H1 (cell line): ENCODE results near the gene PBXIP1. TPM values are rescaled to one million over a fixed set of nuclear protein-coding genes. Genes with fewer than 3 reads are reported as not detected.

Experiments
- CTCF ChIA-PET: fragments of 300-600 bp; sonication (Branson Sonifier 250); formaldehyde crosslinking; loops from one replicate; lab custom pipeline; 2021; ENCODE audit not compliant: partially characterized antibody; lab: Charles Lee
- POLR2A ChIA-PET: fragments of 300-600 bp; sonication (Branson Sonifier 250); formaldehyde crosslinking; loops from one replicate; lab custom pipeline; 2021; ENCODE audit warnings: inconsistent platforms; ENCODE audit not compliant: partially characterized antibody; lab: Charles Lee
- DNase-seq, 2 experiments: peaks; one replicate each; pipeline versions ENCODE4 v3.0.0 to v3.0.0-alpha.2; 2010 to 2022; ENCODE audit warnings: low spot score in 2 of 2, low read depth in 1 of 2, mixed read lengths in 1 of 2
- FAIRE-seq: peaks from 2 replicates; lab custom pipeline; 2011; peaks lifted over from hg19 to GRCh38; lab: Jason Lieb, UNC
- H2AFZ ChIP-seq: 2 replicates; pipeline ENCODE4 v1.8.1; 2012; ENCODE audit warnings: low read length, inconsistent platforms
- H2AK5ac ChIP-seq: 2 replicates; pipeline ENCODE4 v1.6.1; 2013; ENCODE audit warnings: low read depth, low read length
- H2BK120ac ChIP-seq: replicated peaks from 2 replicates; pipeline ENCODE3; 2013; ENCODE audit warnings: low read depth, low read length, inconsistent platforms
- H2BK12ac ChIP-seq: 2 replicates; pipeline ENCODE4 v1.6.1; 2013; ENCODE audit warnings: low read depth, low read length
- H2BK15ac ChIP-seq: 2 replicates; pipeline ENCODE4 v1.6.1; 2013; ENCODE audit warnings: low read length
- H2BK20ac ChIP-seq: 2 replicates; pipeline ENCODE4 v1.6.1; 2013; ENCODE audit warnings: low read length
- H2BK5ac ChIP-seq: 2 replicates; pipeline ENCODE4 v1.6.1; 2013; ENCODE audit warnings: low read depth, low read length
- H3K14ac ChIP-seq: 2 replicates; pipeline ENCODE4 v1.6.1; 2013; ENCODE audit warnings: inconsistent platforms; ENCODE audit not compliant: insufficient read length
- H3K18ac ChIP-seq: 2 replicates; pipeline ENCODE4 v1.6.1; 2013; ENCODE audit warnings: low read length; ENCODE audit errors: extremely low read depth
- H3K23ac ChIP-seq: 2 replicates; pipeline ENCODE4 v1.6.1; 2013; ENCODE audit warnings: inconsistent platforms; ENCODE audit not compliant: insufficient read length
- H3K23me2 ChIP-seq: 2 replicates; pipeline ENCODE4 v1.6.1; 2013; ENCODE audit warnings: low read depth, low read length
- H3K27ac ChIP-seq: 2 replicates; pipeline ENCODE4 v1.6.1; 2011; ENCODE audit warnings: low read depth, low read length, inconsistent platforms
- H3K27me3 ChIP-seq, 4 experiments: replicated peaks in 1 of 4; 1 replicate in 1 of 4; 2 replicates in 3 of 4; pipeline versions ENCODE4 v1.6.1 to v1.8.1; 2011 to 2013; ENCODE audit warnings: low read length in 3 of 4, mild to moderate bottlenecking in 3 of 4, inconsistent platforms in 2 of 4, mixed read lengths in 2 of 4, moderate library complexity in 1 of 4; ENCODE audit not compliant: control insufficient read depth in 3 of 4, insufficient read depth in 3 of 4; ENCODE audit errors: extremely low read depth in 1 of 4
- H3K36me3 ChIP-seq, 4 experiments: 2 replicates each; pipeline versions ENCODE4 v1.6.1 to v1.8.1; 2011 to 2013; ENCODE audit warnings: mild to moderate bottlenecking in 4 of 4, low read length in 3 of 4, moderate library complexity in 2 of 4, control low read depth in 1 of 4, inconsistent platforms in 1 of 4; ENCODE audit not compliant: insufficient read depth in 4 of 4, control insufficient read depth in 2 of 4
- H3K4ac ChIP-seq: replicated peaks from 2 replicates; pipeline ENCODE3; 2013; ENCODE audit warnings: low read length, low read depth, mixed read lengths, inconsistent platforms; ENCODE audit not compliant: insufficient read length
- H3K4me1 ChIP-seq, 4 experiments: replicated peaks in 1 of 4; 1 replicate in 1 of 4; 2 replicates in 3 of 4; pipeline versions ENCODE4 v1.6.1 to v1.8.1; 2011 to 2013; ENCODE audit warnings: low read length in 3 of 4, inconsistent platforms in 2 of 4, mixed read lengths in 1 of 4; ENCODE audit not compliant: insufficient read depth in 4 of 4, control insufficient read depth in 3 of 4
- H3K4me2 ChIP-seq, 2 experiments: 2 replicates each; pipeline versions ENCODE4 v1.6.1 to v1.8.1; 2011 to 2013; ENCODE audit warnings: low read depth in 2 of 2, low read length in 2 of 2, control low read depth in 1 of 2, inconsistent platforms in 1 of 2, mild to moderate bottlenecking in 1 of 2; ENCODE audit not compliant: insufficient read depth in 1 of 2
- H3K4me3 ChIP-seq, 4 experiments: fragments of 200-600, 300-600 bp in 1 of 4; sonication (generic), shearing (Covaris generic), sonication (Bioruptor Twin) in 1 of 4; 2 replicates each; pipeline versions ENCODE4 v1.5.1 to v1.8.1; 2011 to 2016; ENCODE audit warnings: low read length in 4 of 4, low read depth in 3 of 4, control low read depth in 2 of 4, inconsistent platforms in 2 of 4, mild to moderate bottlenecking in 2 of 4, mixed read lengths in 1 of 4, moderate library complexity in 1 of 4; ENCODE audit not compliant: insufficient read depth in 2 of 4; ENCODE audit errors: extremely low read depth in 1 of 4
- H3K56ac ChIP-seq: replicated peaks from 2 replicates; pipeline ENCODE3; 2013; ENCODE audit warnings: low read depth, mild to moderate bottlenecking, mixed read lengths, low read length, inconsistent platforms; ENCODE audit not compliant: insufficient read length
- H3K79me1 ChIP-seq: 2 replicates; pipeline ENCODE4 v1.6.1; 2013; ENCODE audit warnings: low read depth, low read length, control low read depth
- H3K79me2 ChIP-seq, 2 experiments: 2 replicates each; pipeline versions ENCODE4 v1.6.1 to v1.8.1; 2012 to 2013; ENCODE audit warnings: low read length in 2 of 2, mild to moderate bottlenecking in 2 of 2, inconsistent platforms in 1 of 2; ENCODE audit not compliant: insufficient read depth in 2 of 2, control insufficient read depth in 1 of 2
- H3K9ac ChIP-seq, 4 experiments: replicated peaks in 1 of 4; 1 replicate in 1 of 4; 2 replicates in 3 of 4; pipeline versions ENCODE4 v1.6.1 to v1.8.1; 2011 to 2013; ENCODE audit warnings: low read depth in 3 of 4, low read length in 3 of 4, control low read depth in 2 of 4, mild to moderate bottlenecking in 2 of 4, moderate library complexity in 2 of 4, inconsistent platforms in 1 of 4; ENCODE audit errors: extremely low read depth in 1 of 4
- H3K9me3 ChIP-seq, 2 experiments: 2 replicates each; pipeline versions ENCODE4 v1.6.1 to v1.8.1; 2012 to 2013; ENCODE audit warnings: mild to moderate bottlenecking in 2 of 2, moderate library complexity in 2 of 2, control low read depth in 1 of 2, inconsistent platforms in 1 of 2, low read depth in 1 of 2, low read length in 1 of 2, mixed read lengths in 1 of 2; ENCODE audit not compliant: insufficient read depth in 2 of 2
- H4K20me1 ChIP-seq, 2 experiments: replicated peaks in 1 of 2; 2 replicates each; pipeline versions ENCODE3 to v1.8.1; 2011 to 2013; ENCODE audit warnings: inconsistent platforms in 2 of 2, low read length in 2 of 2, mild to moderate bottlenecking in 1 of 2; ENCODE audit not compliant: insufficient read depth in 2 of 2, control insufficient read depth in 1 of 2
- H4K5ac ChIP-seq: 2 replicates; pipeline ENCODE4 v1.6.1; 2013; ENCODE audit warnings: low read length, low read depth, mixed read lengths, inconsistent platforms; ENCODE audit not compliant: insufficient read length
- H4K8ac ChIP-seq: 2 replicates; pipeline ENCODE4 v1.8.0; 2013; ENCODE audit warnings: mild to moderate bottlenecking, moderate library complexity, low read length, inconsistent platforms; ENCODE audit not compliant: insufficient read depth; ENCODE audit errors: extremely low read depth
- H4K91ac ChIP-seq: replicated peaks from 2 replicates; pipeline ENCODE3; 2013; ENCODE audit warnings: low read length, mixed read lengths, inconsistent platforms; ENCODE audit not compliant: insufficient read length
- EP300 ChIP-seq, 2 experiments: IDR thresholded peaks; 1 replicate in 1 of 2; 2 replicates in 1 of 2; pipeline ENCODE4 v1.6.1; 2011 to 2012; ENCODE audit warnings: low read depth in 2 of 2, low read length in 2 of 2, mild to moderate bottlenecking in 2 of 2, borderline replicate concordance in 1 of 2, inconsistent platforms in 1 of 2, moderate library complexity in 1 of 2
- MAX ChIP-seq: IDR thresholded peaks from 2 replicates; pipeline ENCODE4 v1.6.1; 2012; ENCODE audit warnings: inconsistent platforms
- TAF7 ChIP-seq: optimal IDR thresholded peaks from 2 replicates; pipeline ENCODE3; 2011; ENCODE audit warnings: low read depth, mild to moderate bottlenecking, inconsistent platforms, low read length, moderate library complexity, borderline replicate concordance
- WGBS, 2 experiments: shearing (Covaris generic) in 1 of 2; methylation state at CpG; one replicate each; pipeline versions ENCODE4 v1.1.6 to v1.1.7; 2013 to 2015; ENCODE audit warnings: low lambda C conversion rate in 2 of 2, mixed read lengths in 2 of 2, inconsistent platforms in 1 of 2, low coverage in 1 of 2, missing lambda C conversion rate in 1 of 2; ENCODE audit not compliant: insufficient replicate concordance in 2 of 2, insufficient coverage in 1 of 2, insufficient read length in 1 of 2; ENCODE audit errors: extremely low coverage in 1 of 2, missing lambda C conversion rate in 1 of 2; 5-methylcytosine and 5-hydroxymethylcytosine counted together
- polyA plus RNA-seq, 7 experiments: library from polyadenylated mRNA; depleted of rRNA in 3 of 7; stranded (reverse) in 5 of 7; unstranded in 2 of 7; fragments of >200 nt in 5 of 7; fragments of 200-250 nt in 2 of 7; gene quantifications; 1 replicate in 5 of 7; 2 replicates in 1 of 7; 4 replicates in 1 of 7; pipeline versions ENCODE4 v1.2.1 to v1.2.3, GENCODE V29; 2011 to 2013; ENCODE audit warnings: missing spikeins in 2 of 7, mixed read lengths in 2 of 7
- total RNA-seq: library from RNA; stranded (reverse); fragmentation: NEBNext Ultra II Directional; extraction: Animal tissue kit (Norgen Biotek cat#: 25700); gene quantifications from 2 replicates; pipeline ENCODE4 v1.2.1, GENCODE V29; 2021

The PBXIP1 gene
- total and polyA plus RNA-seq, 2 of the 8 experiments (the other 6 are each of a cell fraction or from before 2014, with no cell fraction given) = 12.0 to 19.8 TPM

DNA sequence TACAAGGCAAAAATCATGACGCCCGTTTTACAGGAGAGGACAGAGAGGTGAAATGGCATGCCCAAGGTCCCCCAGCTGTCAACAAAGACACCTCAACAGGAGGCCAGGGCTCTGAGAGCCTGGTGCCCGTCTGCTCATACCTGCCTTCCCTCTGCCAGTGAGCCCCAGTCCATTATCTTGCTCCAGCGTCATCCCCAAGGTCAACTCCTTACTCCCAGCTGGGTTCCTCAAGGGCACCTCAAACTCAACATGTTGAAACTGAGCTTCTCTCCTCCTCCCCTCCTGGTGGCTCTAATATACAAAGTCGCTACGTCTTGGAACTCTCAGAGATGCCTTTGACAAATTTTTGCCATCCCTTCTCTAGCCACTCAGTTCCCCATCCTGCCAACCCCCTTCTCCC, 3.2 kb downstream of the PBXIP1 start:
- WGBS, 2 experiments = 91% methylated on average over 6 of the region's 6 CpGs; no CpG with 5 or more reads in 1 of the 2 experiments
- Histone ChIP-seq H2BK12ac (no peak overlapping the region), H3K4ac (no peak overlapping the region), H3K36me3 (peaks cover 0 to 4% (median 0%) of the 10 kb centered on the region in 4 experiments; a peak in 1 of 8 replicates), H3K79me2 (peaks cover 0 to 3% of the 10 kb centered on the region in 2 experiments; a peak in 2 of 4 replicates), H2AFZ (no peak overlapping the region), H3K4me3 (no peak overlapping the region), H3K79me1 (0 out of 2 replicates have a peak, but pooled peaks cover 6% of the 10 kb centered on the region), H3K9me3 (no peaks in the 10 kb centered on the region), H2BK5ac (no peak overlapping the region), H4K8ac (no peak overlapping the region), H3K27ac (no peak overlapping the region), H3K4me2 (no peak overlapping the region), H3K14ac (no peak overlapping the region), H2BK15ac (no peak overlapping the region), H2AK5ac (no peak overlapping the region), H3K56ac (no peak overlapping the region), H3K23ac (no peak overlapping the region), H2BK120ac (no peak overlapping the region), H3K9ac (no peak overlapping the region), H3K27me3 (no peaks in the 10 kb centered on the region; a peak in 2 of 7 replicates), H4K20me1 (peaks cover 1 to 8% of the 10 kb centered on the region in 2 experiments), H3K23me2 (peaks cover 5% of the 10 kb centered on the region), H4K5ac (no peak overlapping the region), H2BK20ac (no peak overlapping the region), H4K91ac (no peak overlapping the region), H3K4me1 (peaks cover 0 to 28% (median 8%) of the 10 kb centered on the region in 4 experiments; a peak in 6 of 7 replicates), H3K18ac (no peak overlapping the region)
- CTCF ChIA-PET = interaction anchor here (0.8 to 9.8 kb wide), 6 partner anchors 18 to 180 kb away, joined by 3 to 132 read pairs (median 4); partner anchors contain the start of genes LENEP and SHC1
- no peak for TF ChIP-seq EP300 (IDR thresholded peaks at IDR 0.05; ENCODE audit: borderline replicate concordance in 1 of 2, low read depth in 2 of 2, low read length in 2 of 2)
- no peak for TF ChIP-seq TAF7
- TF ChIP-seq MAX = no peak
- DNase-seq (no peak), FAIRE-seq (no peak)
- POLR2A ChIA-PET = interaction anchor here (0.8 to 18.6 kb wide), 7 partner anchors 9 to 31 kb away, joined by 3 to 662 read pairs (median 7); partner anchors contain the start of genes CKS1B, FLAD1, LENEP and PMVK
